GM21825 (cell line): ENCODE results near the gene PHKG1.
"Not testable (repeated sequence)": the region's sequence is repeated elsewhere in the genome, so short reads cannot be mapped to it uniquely, and the experiment has no call there.

ENCODE experiments used
- ATAC-seq: cut with Tn5 transposase; IDR thresholded peaks from one replicate; pipeline ENCODE4 v1.9.1; 2021; ENCODE audit warnings: mild to moderate bottlenecking, moderate library complexity; ENCODE audit not compliant: unreplicated experiment

The PHKG1 gene

DNA sequence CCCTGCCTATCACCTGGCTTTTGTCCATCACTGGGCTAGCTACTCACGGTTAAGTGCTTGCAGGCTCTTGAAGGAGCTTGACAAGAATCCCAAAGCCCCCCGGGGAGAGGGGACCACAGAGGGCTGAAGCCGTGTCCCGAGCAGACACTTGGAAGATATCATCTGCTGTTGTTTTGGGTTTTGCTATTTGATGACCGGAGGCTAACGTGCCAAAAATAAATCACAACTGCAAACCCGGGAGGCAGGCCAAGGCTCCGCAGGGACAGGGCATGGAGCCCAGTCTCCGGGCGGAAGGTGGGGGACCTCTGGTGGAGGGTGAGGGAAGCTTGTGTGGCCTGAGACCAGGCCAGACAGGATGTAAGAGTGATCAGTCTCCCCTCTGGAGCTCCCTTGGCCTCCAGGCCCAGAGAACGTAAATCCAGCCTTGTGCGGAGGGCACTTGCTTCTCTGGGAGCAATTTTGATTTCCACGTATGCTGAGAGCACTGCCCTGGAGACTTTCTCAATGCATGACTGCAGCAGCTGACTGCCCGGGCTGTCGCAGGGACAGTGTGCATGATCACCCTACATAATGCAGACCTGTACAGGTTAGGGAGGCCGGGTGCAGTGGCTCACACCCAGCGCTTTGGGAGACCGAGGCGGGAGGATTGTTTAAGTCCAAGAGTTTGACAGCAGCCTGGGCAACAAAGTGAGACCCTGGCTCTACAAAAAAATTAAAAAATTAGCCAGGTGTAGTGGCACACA, at the start of gene PHKG1:
Gene PHKG1, minus strand, starts transcription at position 164 of the 743 bp plus-strand sequence. CDS start 4,011 bp downstream, outside the sequence.
- ATAC-seq, result no peak

GRCh38 chr7:56131062-56131461, 38.3 kb upstream of the PHKG1 start:
- not testable (repeated sequence) for ATAC-seq

DNA sequence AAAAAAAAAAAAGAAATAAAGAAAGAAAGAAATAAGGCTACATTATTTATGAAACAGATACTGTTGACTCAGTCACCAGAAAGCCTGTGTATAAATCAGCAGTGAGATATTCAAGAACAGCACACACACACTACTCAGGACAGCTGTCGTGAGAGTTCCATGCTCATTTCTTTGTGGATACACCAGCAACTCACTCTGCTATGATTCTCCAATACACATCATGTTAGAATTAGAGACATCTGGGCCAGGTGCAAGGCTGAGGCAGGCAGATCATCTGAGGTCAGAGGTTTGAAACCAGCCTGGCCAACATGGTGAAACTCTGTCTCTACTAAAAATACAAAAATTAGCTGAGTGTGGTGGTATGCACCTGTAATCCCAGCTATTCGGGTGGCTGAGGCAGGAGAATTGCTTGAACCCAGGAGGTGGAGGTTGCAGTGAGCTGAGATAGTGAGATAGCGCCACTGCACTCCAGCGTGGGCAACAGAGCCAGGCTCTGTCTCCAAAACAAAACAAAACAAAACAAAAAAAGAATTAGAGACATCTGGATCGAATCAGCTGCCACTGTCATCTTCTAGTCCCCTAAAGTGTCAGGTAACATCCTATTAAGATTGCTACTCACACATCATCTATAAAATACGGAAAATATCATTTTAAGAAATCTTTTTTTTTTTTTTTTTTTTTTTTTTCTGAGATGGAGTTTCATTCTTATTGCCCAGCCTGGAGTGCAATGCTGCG, 34.7 kb upstream of the PHKG1 start:
- no peak for ATAC-seq

DNA sequence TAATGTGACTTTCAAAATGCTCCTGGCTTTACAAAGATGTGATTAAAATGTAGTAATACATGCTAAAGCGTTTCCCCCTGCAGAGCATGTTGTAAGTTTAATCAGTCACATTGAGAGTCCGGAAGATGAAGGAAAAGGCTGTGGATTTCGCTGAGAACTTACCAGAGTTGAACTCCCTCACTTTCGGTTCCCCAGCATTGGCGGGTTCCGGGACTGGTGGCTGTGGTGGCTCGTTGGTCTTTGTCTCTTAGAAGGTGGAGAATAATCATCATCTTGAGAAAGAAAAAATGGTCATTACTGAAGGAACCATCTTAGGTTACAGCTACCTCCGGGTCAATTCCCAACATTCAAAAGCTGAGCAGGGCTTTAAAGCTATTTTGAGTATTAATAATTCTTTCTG, 33.1 kb upstream of the PHKG1 start:
- no peak for ATAC-seq

GRCh38 chr7:56124981-56125380, 32.2 kb upstream of the PHKG1 start:
- ATAC-seq, result no peak

DNA sequence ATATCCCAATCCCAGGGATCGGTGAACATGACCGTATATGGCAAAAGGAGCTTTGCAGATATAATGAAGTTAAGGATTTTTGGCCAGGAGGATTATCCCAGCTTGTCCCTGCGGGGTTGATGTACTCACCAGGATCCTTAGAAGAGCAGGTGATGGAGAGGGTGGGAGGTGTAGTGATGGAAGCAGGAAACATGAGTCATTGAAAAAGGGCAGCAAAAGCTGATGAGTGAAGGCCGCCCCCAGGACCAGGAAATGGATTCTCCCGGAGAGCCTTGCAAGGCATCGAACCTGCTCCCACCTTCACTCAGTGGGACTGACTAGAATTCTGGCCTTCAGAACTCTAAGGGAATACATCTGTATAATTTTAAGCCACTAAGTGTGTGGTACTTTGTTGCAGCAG, 28.7 kb upstream of the PHKG1 start:
- ATAC-seq, result no peak

DNA sequence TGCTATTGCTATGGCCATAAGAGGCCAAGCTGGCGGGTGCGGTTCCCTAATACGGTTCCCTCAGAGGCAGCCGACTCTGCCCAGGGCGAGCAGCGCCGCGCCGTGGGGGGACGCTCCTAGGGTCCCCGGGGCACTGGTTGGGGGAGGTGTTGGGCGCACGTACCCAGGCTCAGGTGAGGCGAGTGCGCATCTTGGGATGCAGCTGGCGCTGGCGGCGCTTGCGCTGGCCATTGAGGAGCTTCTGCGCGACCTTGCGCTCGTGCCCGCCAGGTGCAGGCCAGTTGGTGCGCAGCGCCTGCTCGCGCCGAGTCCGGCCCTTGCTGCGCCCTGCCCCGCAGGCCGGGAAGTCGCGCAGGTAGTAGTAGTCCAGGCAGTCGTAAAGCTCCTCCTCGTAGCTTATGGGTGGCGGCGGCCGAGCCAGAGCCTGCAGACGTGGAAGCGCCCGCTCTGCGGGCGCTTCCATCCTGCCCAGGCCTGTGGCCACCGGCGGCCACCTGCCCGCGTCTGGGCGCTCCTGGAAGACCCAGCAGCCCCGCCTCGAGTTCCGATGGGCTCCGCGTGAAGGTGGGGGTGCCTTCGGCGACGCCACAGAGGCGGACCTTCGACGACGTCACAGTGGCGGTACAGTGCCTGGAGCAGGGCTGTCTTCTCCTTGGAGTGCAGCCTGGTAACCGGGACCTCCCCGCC, 23.2 kb upstream of the PHKG1 start, which contains the start of gene NUPR2:
Gene NUPR2, minus strand, starts transcription at position 566 of the 687 bp plus-strand sequence. Its CDS starts 103 bp downstream, at position 463.
- ATAC-seq, result no peak

- not testable (repeated sequence) for ATAC-seq
These were observed 19.5 kb upstream of the PHKG1 start for GRCh38 chr7:56112244-56112643.

DNA sequence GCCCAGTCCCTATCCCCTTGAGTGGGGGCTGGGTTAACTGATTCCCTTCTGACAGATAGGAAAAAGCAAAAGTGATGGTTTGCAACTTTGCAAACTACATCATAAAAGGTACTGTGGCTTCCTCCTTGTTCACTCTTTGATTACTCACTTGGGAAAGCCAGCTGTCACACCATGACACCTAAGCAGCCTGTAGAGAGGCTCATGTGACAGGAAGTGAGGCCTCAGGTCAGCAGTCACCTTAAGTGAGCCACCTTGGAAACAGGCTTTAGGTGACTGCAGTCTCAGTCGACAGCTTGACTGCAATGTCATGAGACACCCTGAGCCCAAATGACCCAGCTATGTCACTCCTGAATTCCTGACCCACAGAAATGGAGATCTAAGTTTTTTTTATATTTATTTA, 17.9 kb upstream of the PHKG1 start:
- ATAC-seq, result no peak

DNA sequence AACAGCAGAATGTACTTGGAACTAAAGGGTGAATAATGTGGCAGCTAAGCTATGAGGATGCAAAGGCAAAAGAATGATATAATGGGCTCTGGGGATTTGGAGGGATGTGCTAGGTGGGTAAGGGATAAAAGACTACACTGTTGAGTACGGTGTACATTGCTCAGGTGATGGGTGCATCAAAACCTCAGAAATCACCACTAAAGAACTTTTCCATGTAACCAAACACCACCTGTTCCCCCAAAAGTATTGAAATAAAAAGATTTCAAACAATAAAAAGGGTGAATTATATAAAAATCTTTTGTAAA, 15.2 kb upstream of the PHKG1 start:
- no peak for ATAC-seq

GRCh38 chr7:56106108-56107073, 13.6 kb upstream of the PHKG1 start, which contains the start of gene CHCHD2:
CHCHD2 (minus strand) TSS chr7:56106476; CDS start chr7:56106413, 63 bp downstream.
- ATAC-seq, result peak; percentile 100

- ATAC-seq, result peak; percentile 23
These were observed 12.8 kb upstream of the PHKG1 start for GRCh38 chr7:56105508-56105907.

DNA sequence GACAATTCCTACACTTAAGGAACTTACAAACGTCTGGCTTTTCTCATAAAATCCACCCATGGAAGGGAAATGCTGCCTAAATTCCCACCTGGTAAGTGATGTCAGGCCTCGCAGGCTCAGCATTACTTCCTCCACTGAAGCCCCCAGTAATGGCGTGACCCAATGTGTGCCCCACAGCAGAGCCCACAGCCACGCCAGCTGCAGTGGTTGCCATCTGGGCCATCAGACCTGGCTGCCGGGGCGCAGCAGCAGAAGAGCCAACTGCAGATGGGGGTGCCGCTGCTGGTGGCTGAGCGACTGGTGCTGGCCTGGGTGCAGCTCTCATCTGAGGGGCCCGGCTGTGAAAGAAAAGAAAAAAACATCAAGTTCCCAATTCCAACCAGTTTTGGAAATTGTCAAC, 11.4 kb upstream of the PHKG1 start:
- ATAC-seq, result not testable (repeated sequence)

DNA sequence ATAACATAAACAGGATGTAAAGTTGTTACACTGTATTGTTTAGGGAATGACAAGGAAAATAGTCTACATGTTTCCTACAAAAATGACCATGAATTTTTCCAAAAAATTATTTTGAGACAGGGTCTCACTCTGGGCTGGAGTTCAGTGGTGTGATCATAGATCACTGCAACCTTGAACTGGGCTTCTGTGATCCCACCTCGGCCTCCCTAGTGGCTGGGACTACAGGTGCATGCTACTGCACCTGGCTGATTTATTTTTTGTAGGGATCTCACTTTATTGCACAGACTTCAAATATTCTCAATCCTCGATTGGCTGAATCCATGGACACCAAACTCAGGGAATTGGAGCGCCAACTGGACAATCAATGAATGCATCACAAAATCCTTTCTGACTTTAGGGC, 6.9 kb upstream of the PHKG1 start:
- no peak for ATAC-seq

- ATAC-seq, result not testable (repeated sequence)
These were observed 5.6 kb upstream of the PHKG1 start for GRCh38 chr7:56098187-56099008.

DNA sequence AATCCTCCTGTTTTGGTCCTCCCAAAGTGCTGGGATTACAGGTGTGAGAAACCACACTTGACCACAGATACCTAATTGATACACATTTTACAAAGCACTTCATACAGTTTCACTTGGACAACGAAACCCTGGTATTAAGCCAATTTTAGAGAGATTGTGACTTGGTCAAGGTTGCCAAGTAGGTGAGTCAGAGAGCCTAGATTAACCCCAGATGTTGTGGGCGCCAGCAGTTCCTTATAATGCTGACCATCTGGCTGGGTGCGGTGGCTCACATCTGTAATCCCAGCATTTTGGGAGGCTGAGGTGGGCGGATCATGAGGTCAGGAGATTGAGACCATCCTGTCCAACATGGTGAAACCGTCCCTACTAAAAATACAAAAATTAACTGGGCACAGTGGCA, 4.9 kb upstream of the PHKG1 start:
- ATAC-seq, result no peak

- not testable (repeated sequence) for ATAC-seq
These were observed 364 bp downstream of the PHKG1 start for GRCh38 chr7:56092388-56092787.

GRCh38 chr7:56091591-56091990, 1.2 kb downstream of the PHKG1 start:
- no peak for ATAC-seq

GRCh38 chr7:56087445-56087844, 5.3 kb downstream of the PHKG1 start:
- ATAC-seq, result no peak

DNA sequence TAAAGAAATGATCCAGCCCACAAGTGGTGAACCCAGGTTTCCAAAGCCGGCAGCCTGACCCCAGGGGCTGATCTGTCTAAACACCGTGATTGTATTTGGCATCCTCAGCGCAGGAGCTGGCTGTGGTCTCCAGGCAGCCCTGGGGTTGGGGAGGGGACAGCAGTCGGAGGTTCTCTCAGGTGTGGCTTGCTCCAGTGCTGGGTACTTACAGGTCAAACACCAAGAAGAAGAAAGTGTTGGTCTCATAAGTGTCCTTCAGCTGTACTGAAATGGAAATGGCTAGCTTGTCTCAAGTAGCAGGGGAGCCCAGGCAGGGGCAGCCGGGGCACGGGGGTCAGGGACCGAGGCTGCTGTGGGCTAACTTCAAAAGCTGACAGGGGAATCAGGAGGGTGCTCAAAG, 6.0 kb downstream of the PHKG1 start:
- no peak for ATAC-seq
